Epithelial cell of esophagus (primary cell): ENCODE results near the gene SLC40A1.
"Not testable (repeated sequence)": the region's sequence is repeated elsewhere in the genome, so short reads cannot be mapped to it uniquely, and the experiment has no call there.

ENCODE experiments used
- DNase-seq: peaks from one replicate; pipeline ENCODE4 v3.0.0; 2010; ENCODE audit warnings: low read depth
- H3K4me3 ChIP-seq: 2 replicates; pipeline ENCODE4 v1.5.1; 2011; ENCODE audit warnings: mild to moderate bottlenecking, low read length, control low read depth
- CTCF ChIP-seq: IDR thresholded peaks from 2 replicates; pipeline ENCODE4 v1.5.1; 2011; ENCODE audit warnings: low read depth, mild to moderate bottlenecking, low read length, control low read depth, inconsistent platforms; ENCODE audit not compliant: insufficient read depth; ENCODE audit errors: missing control alignments

The SLC40A1 gene

DNA sequence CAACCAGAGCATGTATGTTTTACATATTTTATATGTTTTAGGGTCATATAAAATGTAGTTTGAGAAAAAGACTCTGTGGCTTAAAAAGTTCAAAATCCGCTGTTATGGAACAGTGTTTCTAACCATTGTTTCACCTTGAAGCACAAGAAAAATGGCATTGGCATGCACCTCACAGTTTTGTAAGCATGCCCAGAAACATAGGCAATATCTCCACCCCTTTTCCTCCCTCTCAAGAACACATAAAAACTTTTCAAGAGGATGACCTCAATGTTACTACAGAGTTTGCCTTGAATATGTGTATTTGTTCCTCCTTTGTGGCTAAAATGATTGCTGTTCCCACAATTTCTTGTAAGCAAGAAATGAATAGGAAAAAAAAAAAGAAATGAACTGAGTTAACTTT, 29.3 kb upstream of the SLC40A1 start:
- H3K4me3 ChIP-seq = no peak overlapping the region
- no peak for TF ChIP-seq CTCF
- no peak for DNase-seq

- peak; percentile 70 for DNase-seq
- TF ChIP-seq CTCF = no peak
- H3K4me3 ChIP-seq = no peak overlapping the region
Measured at GRCh38 chr2:189609423-189609816, 28.8 kb upstream of the SLC40A1 start.

DNA sequence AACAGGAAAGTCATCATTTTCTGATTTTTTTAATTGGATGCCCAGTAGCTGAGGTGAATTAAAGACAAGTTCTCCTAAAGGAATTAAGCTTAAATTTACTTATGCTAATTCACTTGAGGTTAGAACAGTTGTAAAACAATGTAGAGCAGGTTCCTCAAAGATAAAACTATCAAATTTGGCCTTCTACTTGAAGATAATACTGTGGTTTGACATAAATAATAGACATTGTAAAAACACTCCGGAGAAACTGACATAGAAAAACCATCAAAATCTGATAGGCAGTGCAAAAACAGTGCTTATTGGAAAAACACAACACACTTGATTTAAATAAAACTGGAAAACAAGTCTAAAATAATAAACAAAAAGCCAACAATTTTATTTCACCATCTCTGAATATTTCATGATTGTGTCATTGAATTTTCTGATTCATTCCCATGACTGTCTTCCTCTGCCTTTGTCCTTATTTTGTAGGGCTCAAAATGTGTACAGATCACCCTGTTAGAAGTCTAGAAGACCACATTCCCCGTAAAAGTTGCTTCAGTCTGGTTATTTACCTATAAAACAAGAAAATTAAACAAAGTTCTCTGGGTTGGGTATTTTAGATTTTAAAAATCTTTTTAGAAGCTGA, 28.3 kb upstream of the SLC40A1 start:
- peak; percentile 73 for DNase-seq
- no peak for TF ChIP-seq CTCF
- no peak overlapping the region for H3K4me3 ChIP-seq

DNA sequence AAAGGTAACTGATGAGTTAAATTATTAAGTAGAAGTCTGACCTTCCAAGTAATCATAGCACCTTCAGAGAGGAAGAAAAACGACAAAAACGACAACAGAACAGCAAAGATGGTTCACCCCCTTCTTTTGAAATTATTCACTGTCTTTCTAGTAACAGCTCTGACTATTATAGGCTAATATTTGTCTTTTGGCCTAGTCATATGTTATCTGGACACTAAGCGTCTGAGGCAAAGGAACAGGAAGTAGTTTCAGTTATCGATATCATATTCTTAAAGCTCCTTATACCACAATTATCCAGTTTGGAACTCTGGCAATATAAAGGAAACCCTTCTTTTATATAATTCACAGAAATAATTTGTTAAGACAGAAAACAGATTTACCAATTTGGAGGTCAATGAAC, 27.6 kb upstream of the SLC40A1 start:
- TF ChIP-seq CTCF = no peak

GRCh38 chr2:189602233-189602632, 21.6 kb upstream of the SLC40A1 start:
- no peak overlapping the region for H3K4me3 ChIP-seq
- no peak for TF ChIP-seq CTCF
- DNase-seq = no peak

More for the DNA sequence above, 27.6 kb upstream of the SLC40A1 start:
- H3K4me3 ChIP-seq = no peak overlapping the region
- DNase-seq = no peak

DNA sequence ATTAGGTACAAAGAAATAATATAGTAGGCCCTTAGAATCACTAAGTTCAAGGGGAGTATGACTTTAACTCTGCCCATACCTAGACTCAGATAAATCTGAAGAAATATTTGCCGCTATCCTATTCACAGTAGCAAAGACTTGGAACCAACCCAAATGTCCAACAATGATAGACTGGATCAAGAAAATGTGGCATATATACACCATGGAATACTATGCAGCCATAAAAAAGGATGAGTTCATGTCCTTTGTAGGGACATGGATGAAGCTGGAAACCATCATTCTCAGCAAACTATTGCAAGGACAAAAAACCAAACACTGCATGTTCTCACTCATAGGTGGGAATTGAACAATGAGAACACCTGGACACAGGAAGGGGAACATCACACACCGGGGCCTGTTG, 21.1 kb upstream of the SLC40A1 start:
- not testable (repeated sequence) for DNase-seq

DNA sequence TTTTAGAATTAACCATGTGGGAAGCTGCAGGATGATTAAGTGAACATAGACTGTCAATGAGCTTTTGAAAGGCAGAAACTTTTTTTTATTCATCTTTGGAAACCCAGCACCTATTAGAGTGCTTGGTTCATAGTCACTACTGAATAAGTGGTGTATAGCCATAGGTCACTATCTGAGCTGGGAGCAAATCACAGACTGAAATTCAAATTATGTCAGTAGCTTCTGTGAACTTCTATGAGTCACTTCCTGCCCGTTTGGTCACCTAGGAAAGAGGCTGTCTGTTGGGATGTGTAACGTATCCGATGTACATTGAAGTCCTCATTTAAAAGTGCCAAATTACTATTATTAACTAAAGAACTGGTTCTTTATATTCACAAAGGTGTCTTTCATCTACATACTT, 20.5 kb upstream of the SLC40A1 start:
- H3K4me3 ChIP-seq = no peak overlapping the region
- DNase-seq = peak; percentile 73
- no peak for TF ChIP-seq CTCF

More for the DNA sequence above, 21.1 kb upstream of the SLC40A1 start:
- not testable (repeated sequence) for H3K4me3 ChIP-seq
